OCI-LY7 (cell line): ENCODE measurements around the gene PEX1.

ENCODE experiments used
- EZH2phosphoT487 ChIP-seq: fragments of 200-600 bp; sonication (generic); IDR thresholded peaks from 2 replicates; pipeline ENCODE4 v1.6.1; 2018; ENCODE audit warnings: low read depth, borderline replicate concordance, mild to moderate bottlenecking, mixed run types, antibody characterized with exemption, low read length, moderate library complexity, mixed read lengths
- TF ChIP-seq, protein P1 (sequence below): fragments of 200-600 bp; sonication (generic); conservative IDR thresholded peaks from 2 replicates; pipeline ENCODE4 v1.5.1; 2014; ENCODE audit warnings: mild to moderate bottlenecking, antibody characterized with exemption, low read length, moderate library complexity, mixed read lengths

DNA sequence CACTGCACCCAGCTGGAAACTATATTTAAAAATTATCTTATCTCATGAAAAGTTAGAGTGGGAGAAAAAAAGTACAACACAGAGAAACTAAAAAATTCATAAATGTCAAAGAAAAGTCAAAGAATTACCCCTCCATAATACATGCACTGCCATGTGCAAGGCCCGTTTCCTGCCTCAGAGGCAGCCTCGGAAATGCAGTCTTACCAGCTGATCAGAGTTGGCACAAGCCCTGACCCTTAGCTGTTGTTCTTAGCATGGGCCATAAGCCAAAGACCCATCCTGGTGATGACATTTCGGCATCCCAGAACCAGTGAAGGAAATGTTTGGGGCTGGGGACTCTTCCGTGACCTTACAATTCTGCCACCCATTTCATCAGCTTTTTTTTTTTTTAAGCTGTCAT lies 21.9 kb upstream of the PEX1 start:
- TF ChIP-seq, protein P1, sequence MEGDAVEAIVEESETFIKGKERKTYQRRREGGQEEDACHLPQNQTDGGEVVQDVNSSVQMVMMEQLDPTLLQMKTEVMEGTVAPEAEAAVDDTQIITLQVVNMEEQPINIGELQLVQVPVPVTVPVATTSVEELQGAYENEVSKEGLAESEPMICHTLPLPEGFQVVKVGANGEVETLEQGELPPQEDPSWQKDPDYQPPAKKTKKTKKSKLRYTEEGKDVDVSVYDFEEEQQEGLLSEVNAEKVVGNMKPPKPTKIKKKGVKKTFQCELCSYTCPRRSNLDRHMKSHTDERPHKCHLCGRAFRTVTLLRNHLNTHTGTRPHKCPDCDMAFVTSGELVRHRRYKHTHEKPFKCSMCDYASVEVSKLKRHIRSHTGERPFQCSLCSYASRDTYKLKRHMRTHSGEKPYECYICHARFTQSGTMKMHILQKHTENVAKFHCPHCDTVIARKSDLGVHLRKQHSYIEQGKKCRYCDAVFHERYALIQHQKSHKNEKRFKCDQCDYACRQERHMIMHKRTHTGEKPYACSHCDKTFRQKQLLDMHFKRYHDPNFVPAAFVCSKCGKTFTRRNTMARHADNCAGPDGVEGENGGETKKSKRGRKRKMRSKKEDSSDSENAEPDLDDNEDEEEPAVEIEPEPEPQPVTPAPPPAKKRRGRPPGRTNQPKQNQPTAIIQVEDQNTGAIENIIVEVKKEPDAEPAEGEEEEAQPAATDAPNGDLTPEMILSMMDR: no peak
- TF ChIP-seq EZH2phosphoT487: no peak
